Peyer's patch (tissue), 4 donors: Measurements from ENCODE around the gene LIMCH1.

Source experiments
- CTCF ChIP-seq, 6 experiments: fragments of 450-650 bp in 4 of 6; fragments of 200-600 bp in 2 of 6; sonication (generic) in 1 of 6; IDR thresholded peaks; one replicate each; pipeline ENCODE4 v1.5.1; 2017 to 2019; ENCODE audit warnings: antibody characterized with exemption in 6 of 6, mild to moderate bottlenecking in 3 of 6, moderate library complexity in 1 of 6
- POLR2A ChIP-seq, 2 donors: fragments of 450-650 bp; IDR thresholded peaks; one replicate each; pipeline ENCODE4 v1.5.1; 2017; ENCODE audit warnings: antibody characterized with exemption in 2 of 2, mild to moderate bottlenecking in 2 of 2, moderate library complexity in 2 of 2

- TF ChIP-seq CTCF (IDR thresholded peaks at IDR 0.05) (no peak), POLR2A (IDR thresholded peaks at IDR 0.05) (no peak)
Measured at GRCh38 chr4:41701983-41702382, 164.0 kb downstream of the LIMCH1 start.
